Right renal pelvis (tissue), 4 donors: ENCODE data around the gene PLAAT2. TPM values are rescaled to one million over a fixed set of nuclear protein-coding genes. Genes with fewer than 3 reads are reported as not detected.
"Not testable (repeated sequence)": the region's sequence is repeated elsewhere in the genome, so short reads cannot be mapped to it uniquely, and the experiment has no call there.

ENCODE experiments used
- DNase-seq, 4 donors: peaks; one replicate each; pipeline ENCODE4 v3.0.0-alpha.2; 2013; ENCODE audit warnings: low read depth in 4 of 4, low spot score in 3 of 4, missing footprints in 1 of 4
- polyA plus RNA-seq, 4 donors: library from polyadenylated mRNA; unstranded; fragments of 120-200 nt; gene quantifications; one replicate each; pipeline ENCODE4 v1.2.1, GENCODE V29; 2013; ENCODE audit not compliant: insufficient read length in 4 of 4

The PLAAT2 gene
- polyA plus RNA-seq, 4 donors, result 0.27 to 0.44 TPM; not detected in 2

DNA sequence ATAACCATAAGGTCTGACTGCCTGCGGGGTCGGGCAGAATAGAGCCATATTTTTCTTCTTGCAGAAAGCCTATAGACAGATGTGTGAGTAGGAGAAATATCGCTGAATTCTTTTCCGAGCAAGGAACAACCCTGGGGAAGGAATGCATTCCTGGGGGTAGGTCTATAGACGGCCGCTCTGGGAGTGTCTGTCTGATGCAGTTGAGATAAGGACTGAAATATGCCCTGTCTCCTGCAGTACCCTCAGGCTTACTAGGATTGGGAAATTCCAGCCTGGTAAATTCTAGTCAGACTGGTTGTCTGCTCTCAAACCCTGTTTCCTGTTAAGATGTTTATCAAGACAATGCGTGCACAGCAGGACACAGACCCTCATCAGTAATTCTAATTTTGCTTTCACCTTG is 18.0 kb upstream of the PLAAT2 start:
- DNase-seq, result not testable (repeated sequence)

- not testable (repeated sequence) for DNase-seq
Measured at GRCh38 chr11:63578882-63579281, 15.7 kb upstream of the PLAAT2 start.

DNA sequence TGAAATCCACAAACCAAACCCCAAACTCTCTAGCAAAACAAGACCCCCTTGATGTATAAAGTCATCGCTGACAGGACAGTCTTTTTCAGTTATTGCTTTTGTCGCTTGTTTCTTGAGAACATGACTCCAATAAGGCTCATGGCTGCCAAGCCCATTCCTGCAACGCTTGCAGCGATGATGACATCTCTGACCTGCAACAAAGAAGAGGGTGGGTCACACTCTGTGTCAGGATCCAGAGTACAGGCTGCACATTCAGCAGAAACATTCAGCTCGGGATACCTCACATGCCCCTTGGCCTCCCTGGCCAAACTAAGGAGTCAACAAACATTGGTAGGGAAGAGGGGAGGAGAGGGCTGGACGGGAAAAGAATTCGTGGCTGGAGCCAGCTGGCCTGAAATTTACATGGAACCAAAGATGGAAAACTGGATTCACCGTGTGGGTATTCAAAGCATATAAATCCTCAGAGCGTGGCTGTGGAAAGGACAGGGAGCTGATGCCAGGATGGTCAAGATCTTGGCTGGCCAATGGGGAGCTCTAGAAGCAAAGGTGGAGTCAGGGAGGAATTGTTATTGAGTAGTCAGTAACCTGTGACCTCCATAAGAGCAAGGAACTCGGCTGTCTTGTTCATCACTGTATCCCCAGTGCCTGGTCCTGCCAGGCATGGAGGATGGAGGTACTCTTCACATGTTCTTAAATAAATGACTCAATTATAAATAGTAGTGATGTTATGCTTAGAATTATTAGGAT is 11.8 kb upstream of the PLAAT2 start:
- no peak for DNase-seq

- peak in 3 of 4 donors; percentile 41 to 44 (median 42) for DNase-seq
Measured at GRCh38 chr11:63573881-63574855, 11.0 kb upstream of the PLAAT2 start.

- no peak for DNase-seq
Measured at GRCh38 chr11:63572026-63572688, 9.0 kb upstream of the PLAAT2 start.

GRCh38 chr11:63569570-63569969 is 6.4 kb upstream of the PLAAT2 start:
- DNase-seq, result no peak

- DNase-seq, result peak in 3 of 4 donors; percentile 50 to 62 (median 51)
Measured at GRCh38 chr11:63567044-63567840, 4.1 kb upstream of the PLAAT2 start.

DNA sequence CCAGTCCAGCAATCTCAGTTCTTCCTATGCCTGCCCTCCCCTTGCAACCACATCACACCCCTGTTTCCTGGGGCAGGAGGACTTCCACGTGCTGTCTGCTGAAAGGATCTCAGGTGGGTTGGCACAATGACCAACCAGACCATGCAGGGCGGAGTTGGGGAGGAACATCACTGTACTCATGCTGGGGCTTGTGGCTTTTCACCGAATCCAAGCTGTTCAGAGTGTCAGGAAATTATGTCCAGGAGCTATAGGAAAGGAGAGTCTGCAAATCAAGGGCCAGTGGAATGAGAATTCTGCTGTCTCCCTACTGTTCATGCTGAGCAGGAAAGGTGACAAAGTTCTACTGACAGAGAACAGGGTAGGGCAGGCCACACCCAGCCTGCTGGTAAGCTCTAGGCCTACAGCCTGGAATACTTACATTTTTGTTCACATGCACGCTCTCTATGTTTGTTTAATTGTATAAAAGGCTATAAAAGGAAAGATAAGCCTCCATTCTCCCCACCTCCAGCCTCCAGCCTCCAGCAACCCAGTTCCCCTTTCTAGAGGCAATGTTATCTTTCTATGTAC is 1.7 kb upstream of the PLAAT2 start:
- no peak for DNase-seq

GRCh38 chr11:63564056-63564774 is 1.0 kb upstream of the PLAAT2 start:
- DNase-seq, result peak in 3 of 4 donors; percentile 40 to 59 (median 55)

DNA sequence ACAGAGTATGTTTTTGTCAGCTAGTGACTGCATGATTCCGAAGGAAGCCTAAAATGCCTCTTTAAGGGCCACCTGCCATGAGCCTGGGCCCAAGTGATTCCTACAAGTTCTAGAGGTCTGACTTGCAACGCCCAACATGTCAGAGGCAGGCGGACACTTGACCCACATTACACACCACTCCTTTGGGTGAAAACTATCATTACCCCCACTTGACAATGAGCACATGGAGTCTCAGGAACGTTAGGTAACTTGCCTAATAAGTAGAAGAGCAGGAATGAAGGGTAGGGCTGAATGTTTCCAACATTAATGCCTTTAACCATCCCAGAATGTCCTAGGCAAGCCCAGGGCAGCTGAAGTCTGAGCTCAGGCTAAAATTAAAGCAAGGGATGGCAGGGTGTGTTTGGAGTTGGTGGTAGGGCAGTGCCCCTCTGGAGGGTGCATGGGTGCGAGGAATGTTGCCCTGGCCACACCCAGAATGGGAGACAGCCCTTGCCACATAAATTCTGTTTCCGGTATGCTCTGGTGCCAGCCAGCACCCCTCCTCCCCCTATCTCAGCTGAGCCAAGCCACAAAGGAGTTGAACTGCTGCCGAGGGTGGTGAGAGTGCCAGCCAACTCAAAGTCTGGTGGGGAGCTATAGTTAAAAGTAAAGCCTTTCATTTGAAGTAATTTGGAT is 2.5 kb downstream of the PLAAT2 start:
- no peak for DNase-seq

DNA sequence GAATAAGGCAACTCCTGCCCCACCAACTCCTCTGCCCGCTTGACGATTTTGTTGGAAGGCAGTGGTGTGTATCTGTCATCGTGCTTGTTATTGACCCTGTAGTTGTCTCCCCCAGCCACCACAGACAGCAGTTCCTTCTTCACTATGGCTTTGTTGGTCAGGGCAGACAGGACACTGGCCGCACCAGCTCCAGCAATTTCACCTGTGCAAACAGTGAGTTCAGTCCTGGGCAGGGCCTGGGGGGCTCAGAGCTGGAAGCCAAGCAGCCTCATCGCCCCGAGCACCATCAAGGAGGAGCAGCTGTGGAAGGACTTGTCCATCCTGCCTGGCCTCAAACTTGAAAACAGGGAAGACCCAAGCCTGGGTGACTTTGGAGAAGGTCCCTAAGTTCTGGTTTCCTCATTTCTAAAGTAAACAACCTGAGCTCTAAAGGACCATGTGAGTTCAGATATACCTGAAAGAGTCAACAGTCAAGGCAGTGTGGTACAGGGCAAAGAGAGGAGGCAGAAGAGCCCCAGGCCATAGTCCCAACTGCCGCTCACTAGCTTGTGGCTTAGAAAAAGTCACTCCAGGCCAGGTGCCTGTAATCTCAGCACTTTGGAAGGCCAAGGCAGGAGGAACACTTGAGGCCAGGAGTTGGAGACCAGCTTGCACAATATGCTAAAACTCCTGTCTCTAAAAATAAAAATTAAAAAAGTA is 4.6 kb downstream of the PLAAT2 start:
- no peak for DNase-seq

GRCh38 chr11:63557570-63557969 is 5.6 kb downstream of the PLAAT2 start:
- no peak for DNase-seq

DNA sequence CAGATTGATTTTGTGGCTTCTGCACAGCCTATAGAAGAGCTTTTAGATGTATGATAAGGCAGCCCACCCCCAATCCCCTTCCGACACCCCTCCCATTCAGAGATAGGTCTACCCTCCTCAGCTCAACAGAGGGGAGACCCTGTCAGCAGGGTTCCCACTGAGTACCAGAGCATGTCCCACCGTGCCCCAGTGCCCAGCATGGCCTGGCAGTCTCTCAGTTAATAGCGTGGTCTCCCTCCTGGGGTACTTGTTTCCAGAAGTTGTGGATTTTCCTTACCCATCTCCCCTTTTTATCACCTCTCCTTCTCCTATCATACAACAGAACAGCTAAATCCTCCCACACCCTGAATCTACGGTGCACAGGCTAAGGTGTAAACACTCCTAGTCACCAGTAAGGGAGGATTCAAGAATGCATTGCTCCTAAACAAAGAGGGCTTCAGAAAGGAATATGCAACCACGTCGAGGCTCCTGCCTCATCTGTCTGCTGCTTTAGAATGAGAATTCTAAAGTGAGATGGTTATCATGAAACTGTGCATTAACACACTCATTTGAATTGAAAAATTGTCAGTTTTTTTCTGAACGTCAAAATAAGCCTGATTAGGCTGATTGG is 6.7 kb downstream of the PLAAT2 start:
- no peak for DNase-seq

GRCh38 chr11:63554877-63555223 is 8.3 kb downstream of the PLAAT2 start:
- DNase-seq, result no peak

DNA sequence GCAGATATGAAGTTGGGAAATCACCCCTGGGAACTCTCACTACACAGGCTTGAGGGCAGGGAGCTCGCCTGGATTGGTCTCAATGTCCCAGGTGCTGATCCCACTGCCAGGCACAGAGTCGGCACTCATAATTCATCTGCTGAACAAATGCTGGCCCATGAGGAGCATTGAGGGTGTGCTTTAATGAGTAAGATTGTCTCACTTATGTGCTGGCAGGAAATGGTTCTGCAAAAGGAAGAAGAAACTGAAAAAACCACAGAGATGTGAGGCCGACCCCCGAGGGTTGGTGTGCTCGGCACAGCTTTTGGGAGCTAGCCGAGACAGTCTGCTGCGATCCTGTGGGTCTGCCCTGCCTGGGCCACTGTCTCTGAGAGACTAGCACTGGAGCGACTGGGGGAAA is 9.4 kb downstream of the PLAAT2 start:
- DNase-seq, result no peak

GRCh38 chr11:63552921-63553320 is 10.3 kb downstream of the PLAAT2 start:
- no peak for DNase-seq

DNA sequence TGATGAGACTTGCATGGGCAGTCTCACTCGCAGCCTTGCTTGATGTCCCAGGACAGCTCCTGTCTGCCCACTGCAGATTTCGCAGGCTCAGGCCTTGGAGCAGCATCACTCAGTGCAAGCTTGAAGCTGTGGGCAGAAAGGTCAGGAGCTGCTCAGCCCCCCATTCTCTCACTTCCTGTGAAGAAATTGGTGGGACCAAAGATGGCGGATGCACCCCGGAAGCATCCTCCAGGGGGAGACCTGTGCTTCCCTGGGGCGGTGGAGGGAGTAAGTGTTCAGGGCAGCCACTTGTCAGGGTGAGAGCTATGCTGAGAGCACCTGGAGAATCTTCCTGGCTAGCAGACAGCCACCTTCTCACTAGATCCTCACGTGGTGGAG is 11.3 kb downstream of the PLAAT2 start:
- DNase-seq, result no peak
